K562 (cell line): ENCODE measurements around the gene ABRAXAS1.

Experiments used
- TF ChIP-seq, protein P1 (sequence below), 3 experiments: IDR thresholded peaks in 2 of 3; conservative IDR thresholded peaks in 1 of 3; 2 replicates each; pipeline ENCODE4 v1.5.1; 2011 to 2012; ENCODE audit warnings: low read length in 3 of 3, mild to moderate bottlenecking in 3 of 3, control low read depth in 2 of 3, improper control_type of control experiment in 1 of 3, inconsistent platforms in 1 of 3, low read depth in 1 of 3, mixed read lengths in 1 of 3, moderate library complexity in 1 of 3; ENCODE audit not compliant: insufficient read depth in 2 of 3
- TF ChIP-seq, protein P2 (sequence below): fragments of 450-650 bp; formaldehyde crosslinking; IDR thresholded peaks from 2 replicates; pipeline ENCODE4 v1.4.0; 2022; ENCODE audit warnings: mild to moderate bottlenecking, moderate library complexity
- TF ChIP-seq, protein P3 (sequence below): fragments of 250-450 bp; sonication (Bioruptor Pico); IDR thresholded peaks from 2 replicates; pipeline ENCODE4 v1.5.0; 2021

DNA sequence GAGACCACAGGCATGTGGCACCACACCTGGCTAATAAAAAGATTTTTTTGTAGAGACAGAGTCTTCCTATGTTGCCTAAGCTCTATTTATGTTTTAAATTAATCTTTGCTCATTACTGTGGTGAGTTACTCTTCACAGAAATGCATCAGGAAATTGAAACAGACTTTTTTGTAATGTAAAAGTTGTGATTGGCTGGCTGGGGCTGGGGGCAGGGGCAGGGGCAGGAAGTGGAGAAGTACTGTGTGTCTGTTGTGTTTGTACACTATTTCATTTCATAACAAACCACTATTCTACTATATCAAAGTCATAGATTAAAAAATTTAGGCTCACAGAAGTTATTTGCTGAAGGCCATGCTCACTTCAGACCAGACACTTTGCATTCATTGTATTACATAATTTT is 19.1 kb upstream of the ABRAXAS1 start:
- TF ChIP-seq, protein P1, sequence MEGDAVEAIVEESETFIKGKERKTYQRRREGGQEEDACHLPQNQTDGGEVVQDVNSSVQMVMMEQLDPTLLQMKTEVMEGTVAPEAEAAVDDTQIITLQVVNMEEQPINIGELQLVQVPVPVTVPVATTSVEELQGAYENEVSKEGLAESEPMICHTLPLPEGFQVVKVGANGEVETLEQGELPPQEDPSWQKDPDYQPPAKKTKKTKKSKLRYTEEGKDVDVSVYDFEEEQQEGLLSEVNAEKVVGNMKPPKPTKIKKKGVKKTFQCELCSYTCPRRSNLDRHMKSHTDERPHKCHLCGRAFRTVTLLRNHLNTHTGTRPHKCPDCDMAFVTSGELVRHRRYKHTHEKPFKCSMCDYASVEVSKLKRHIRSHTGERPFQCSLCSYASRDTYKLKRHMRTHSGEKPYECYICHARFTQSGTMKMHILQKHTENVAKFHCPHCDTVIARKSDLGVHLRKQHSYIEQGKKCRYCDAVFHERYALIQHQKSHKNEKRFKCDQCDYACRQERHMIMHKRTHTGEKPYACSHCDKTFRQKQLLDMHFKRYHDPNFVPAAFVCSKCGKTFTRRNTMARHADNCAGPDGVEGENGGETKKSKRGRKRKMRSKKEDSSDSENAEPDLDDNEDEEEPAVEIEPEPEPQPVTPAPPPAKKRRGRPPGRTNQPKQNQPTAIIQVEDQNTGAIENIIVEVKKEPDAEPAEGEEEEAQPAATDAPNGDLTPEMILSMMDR (IDR thresholded peaks at IDR 0.05 in 2 of 3, conservative IDR thresholded peaks at IDR 0.05 in 1 of 3; ENCODE audit: insufficient read depth in 2 of 3, low read depth in 1 of 3, low read length in 3 of 3), result no peak
- TF ChIP-seq, protein P2, sequence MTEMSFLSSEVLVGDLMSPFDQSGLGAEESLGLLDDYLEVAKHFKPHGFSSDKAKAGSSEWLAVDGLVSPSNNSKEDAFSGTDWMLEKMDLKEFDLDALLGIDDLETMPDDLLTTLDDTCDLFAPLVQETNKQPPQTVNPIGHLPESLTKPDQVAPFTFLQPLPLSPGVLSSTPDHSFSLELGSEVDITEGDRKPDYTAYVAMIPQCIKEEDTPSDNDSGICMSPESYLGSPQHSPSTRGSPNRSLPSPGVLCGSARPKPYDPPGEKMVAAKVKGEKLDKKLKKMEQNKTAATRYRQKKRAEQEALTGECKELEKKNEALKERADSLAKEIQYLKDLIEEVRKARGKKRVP (CRISPR knock-in tag), result no peak
- TF ChIP-seq, protein P3, sequence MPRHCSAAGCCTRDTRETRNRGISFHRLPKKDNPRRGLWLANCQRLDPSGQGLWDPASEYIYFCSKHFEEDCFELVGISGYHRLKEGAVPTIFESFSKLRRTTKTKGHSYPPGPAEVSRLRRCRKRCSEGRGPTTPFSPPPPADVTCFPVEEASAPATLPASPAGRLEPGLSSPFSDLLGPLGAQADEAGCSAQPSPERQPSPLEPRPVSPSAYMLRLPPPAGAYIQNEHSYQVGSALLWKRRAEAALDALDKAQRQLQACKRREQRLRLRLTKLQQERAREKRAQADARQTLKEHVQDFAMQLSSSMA (CRISPR knock-in tag), result no peak
